ENCODE results near the gene FNIP2. TPM values are rescaled to one million over a fixed set of nuclear protein-coding genes. Genes with fewer than 3 reads are reported as not detected.
"Not testable (repeated sequence)": the region's sequence is repeated elsewhere in the genome, so short reads cannot be mapped to it uniquely, and the experiment has no call there.

The FNIP2 gene
- total RNA-seq, 1 donor from 2014 or later = 30.5 TPM

DNA sequence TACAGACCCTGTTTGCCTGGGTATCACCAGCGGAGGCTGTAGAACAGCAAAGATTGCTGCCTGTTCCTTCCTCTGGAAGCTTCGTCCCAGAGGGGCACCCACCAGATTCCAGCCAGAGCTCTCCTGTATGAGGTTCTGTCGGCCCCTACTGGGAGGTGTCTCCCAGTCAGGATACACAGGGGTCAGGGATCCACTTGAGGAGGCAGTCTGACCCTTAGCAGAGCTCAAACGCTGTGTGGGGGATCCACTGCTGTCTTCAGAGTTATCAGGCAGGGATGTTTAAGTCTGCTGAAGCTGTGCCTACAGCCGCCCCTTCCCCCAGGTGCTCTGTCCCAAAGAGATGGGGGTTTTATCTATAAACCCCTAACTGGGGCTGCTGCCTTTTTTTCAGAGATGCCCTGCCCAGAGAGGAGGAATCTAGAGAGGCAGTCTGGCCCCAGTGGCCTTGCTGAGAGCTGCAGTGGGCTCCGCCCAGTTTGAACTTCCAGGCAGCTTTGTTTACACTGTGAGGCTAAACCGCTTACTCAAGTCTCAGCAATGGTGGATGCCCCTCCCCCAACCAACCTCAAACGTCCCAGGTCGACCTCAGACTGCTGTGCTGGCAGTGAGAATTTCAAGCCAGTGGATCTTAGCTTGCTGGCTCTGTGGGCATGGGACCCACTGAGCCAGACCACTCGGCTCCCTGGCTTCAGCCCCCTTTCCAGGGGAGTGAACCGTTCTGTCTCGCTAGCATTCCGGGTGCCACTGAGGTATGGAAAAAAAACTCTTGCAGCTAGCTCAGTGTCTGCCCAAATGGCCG, 133.7 kb downstream of the FNIP2 start:
- Mint-ChIP-seq H3K36me3 (ENCODE audit: low read depth) (peaks cover 36% of the 10 kb centered on the region), H3K9me3 (peaks cover 14% of the 10 kb centered on the region), H3K4me1 (peaks cover 27% of the 10 kb centered on the region), H3K27ac (ENCODE audit: unreplicated experiment) (peak overlapping the region; percentile 54)
- TF ChIP-seq, protein P1, sequence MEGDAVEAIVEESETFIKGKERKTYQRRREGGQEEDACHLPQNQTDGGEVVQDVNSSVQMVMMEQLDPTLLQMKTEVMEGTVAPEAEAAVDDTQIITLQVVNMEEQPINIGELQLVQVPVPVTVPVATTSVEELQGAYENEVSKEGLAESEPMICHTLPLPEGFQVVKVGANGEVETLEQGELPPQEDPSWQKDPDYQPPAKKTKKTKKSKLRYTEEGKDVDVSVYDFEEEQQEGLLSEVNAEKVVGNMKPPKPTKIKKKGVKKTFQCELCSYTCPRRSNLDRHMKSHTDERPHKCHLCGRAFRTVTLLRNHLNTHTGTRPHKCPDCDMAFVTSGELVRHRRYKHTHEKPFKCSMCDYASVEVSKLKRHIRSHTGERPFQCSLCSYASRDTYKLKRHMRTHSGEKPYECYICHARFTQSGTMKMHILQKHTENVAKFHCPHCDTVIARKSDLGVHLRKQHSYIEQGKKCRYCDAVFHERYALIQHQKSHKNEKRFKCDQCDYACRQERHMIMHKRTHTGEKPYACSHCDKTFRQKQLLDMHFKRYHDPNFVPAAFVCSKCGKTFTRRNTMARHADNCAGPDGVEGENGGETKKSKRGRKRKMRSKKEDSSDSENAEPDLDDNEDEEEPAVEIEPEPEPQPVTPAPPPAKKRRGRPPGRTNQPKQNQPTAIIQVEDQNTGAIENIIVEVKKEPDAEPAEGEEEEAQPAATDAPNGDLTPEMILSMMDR (conservative IDR thresholded peaks at IDR 0.05) = peak; percentile 38
- DNase-seq (ENCODE audit: low read depth, low spot score) = peak; percentile 11
- H3K4me3 Mint-ChIP-seq; H3K27me3 Mint-ChIP-seq (ENCODE audit: low read depth): not testable (repeated sequence)

DNA sequence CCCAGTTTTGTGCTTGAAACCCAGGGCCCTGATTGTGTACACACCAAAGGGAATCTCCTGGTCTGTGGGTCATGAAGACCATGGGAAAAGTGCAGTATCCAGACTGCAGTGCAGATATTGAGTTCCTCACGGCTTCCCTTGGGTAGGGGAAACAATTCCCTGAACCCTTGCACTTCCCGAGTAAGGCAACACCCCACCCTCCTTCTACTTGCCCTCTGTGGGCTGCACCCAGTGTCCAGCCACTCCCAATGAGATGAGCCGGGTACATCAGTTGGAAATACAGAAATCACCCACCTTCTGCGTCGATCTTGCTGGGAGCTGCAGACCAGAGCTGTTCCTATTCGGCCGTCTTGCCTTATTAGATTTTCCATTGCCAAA, 134.2 kb downstream of the FNIP2 start:
- Mint-ChIP-seq H3K36me3 (ENCODE audit: low read depth) (peaks cover 35% of the 10 kb centered on the region), H3K27me3 (ENCODE audit: low read depth) (no peaks in the 10 kb centered on the region), H3K27ac (ENCODE audit: unreplicated experiment) (no peak overlapping the region), H3K4me3 (no peak overlapping the region), H3K9me3 (peaks cover 13% of the 10 kb centered on the region), H3K4me1 (peaks cover 27% of the 10 kb centered on the region)
- DNase-seq (ENCODE audit: low read depth, low spot score) = no peak
- TF ChIP-seq, protein P1 (conservative IDR thresholded peaks at IDR 0.05) = no peak

DNA sequence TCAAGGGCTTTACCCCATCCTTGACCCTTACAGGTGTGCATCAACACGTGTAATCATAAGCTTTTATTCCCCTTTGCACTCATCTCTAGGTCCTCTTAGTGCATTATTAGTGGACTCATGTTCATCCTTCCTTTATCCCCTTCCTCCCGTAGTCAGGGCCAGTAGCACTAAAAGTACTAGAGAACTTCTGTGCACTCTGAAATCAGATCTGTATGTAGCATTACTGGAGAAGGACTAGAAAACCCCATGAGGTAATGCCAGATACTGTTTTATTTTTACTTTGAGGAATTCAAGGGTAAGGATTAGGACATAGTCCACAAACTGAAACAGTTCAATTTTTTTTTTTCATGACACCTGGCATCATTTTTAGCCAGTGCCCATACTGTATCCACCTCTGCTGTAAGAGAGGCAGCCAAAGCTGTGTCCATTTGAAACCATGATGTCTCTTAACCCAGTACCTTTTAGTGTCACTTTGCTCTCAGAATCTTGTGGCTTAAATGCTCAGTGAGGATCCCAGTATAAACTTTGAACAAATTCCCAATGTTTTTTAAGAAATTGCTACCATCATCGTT, 134.7 kb downstream of the FNIP2 start:
- Mint-ChIP-seq H3K36me3 (ENCODE audit: low read depth) (peaks cover 30% of the 10 kb centered on the region), H3K4me1 (peaks cover 27% of the 10 kb centered on the region), H3K9me3 (peaks cover 8% of the 10 kb centered on the region), H3K27me3 (ENCODE audit: low read depth) (no peaks in the 10 kb centered on the region), H3K4me3 (no peak overlapping the region), H3K27ac (ENCODE audit: unreplicated experiment) (no peak overlapping the region)
- no peak for DNase-seq (ENCODE audit: low read depth, low spot score)
- TF ChIP-seq, protein P1 (conservative IDR thresholded peaks at IDR 0.05) = no peak

DNA sequence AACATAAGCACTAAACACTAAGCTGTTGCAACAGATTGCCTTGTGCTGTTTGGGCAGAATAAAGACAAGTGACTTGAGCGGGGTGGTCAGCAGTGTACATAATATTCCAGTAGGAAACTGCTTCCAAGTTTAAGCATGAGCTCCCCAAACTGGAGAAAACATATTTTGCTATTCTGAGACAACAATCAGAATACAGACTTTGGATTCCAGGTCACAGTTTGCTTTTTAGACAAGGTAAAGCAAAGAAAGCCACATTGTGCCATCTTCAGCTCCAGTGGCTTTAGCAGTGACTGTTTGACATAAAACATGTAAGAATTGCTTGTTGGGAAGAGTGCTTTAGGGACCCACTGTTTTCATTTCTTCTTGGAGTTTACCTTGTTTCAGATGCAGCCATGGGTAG, 136.0 kb downstream of the FNIP2 start:
- peaks cover 27% of the 10 kb centered on the region for H3K4me1 Mint-ChIP-seq
- no peaks in the 10 kb centered on the region for H3K27me3 Mint-ChIP-seq (ENCODE audit: low read depth)
- TF ChIP-seq, protein P1 (conservative IDR thresholded peaks at IDR 0.05) = no peak
- no peak overlapping the region for H3K27ac Mint-ChIP-seq (ENCODE audit: unreplicated experiment)
- no peak overlapping the region for H3K4me3 Mint-ChIP-seq
- DNase-seq (ENCODE audit: low read depth, low spot score) = no peak
- peaks cover 21% of the 10 kb centered on the region for H3K36me3 Mint-ChIP-seq (ENCODE audit: low read depth)
- H3K9me3 Mint-ChIP-seq = peaks cover 6% of the 10 kb centered on the region

DNA sequence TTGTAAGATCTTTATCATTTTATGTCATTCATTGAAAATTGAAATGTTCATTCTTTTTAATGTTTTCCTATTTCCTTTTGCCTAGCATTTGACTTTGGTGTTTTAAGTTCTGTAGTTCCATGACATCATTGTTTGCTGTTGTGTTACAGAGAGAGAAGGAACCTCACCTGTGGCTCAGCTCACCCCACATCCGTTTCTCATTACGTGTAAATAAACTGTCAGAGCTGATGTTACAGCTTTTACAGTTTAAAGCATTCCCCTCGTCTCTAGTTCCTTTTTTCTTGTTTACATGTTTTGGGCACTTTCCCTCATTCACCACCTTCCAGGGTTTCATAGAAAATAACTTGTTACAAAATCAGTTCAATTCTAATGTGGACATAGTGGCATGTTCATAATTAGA, 137.2 kb downstream of the FNIP2 start:
- Mint-ChIP-seq H3K4me3 (no peak overlapping the region), H3K9me3 (peaks cover 6% of the 10 kb centered on the region), H3K27ac (ENCODE audit: unreplicated experiment) (no peak overlapping the region), H3K36me3 (ENCODE audit: low read depth) (peaks cover 12% of the 10 kb centered on the region), H3K4me1 (peaks cover 27% of the 10 kb centered on the region), H3K27me3 (ENCODE audit: low read depth) (no peaks in the 10 kb centered on the region)
- no peak for DNase-seq (ENCODE audit: low read depth, low spot score)
- TF ChIP-seq, protein P1 (conservative IDR thresholded peaks at IDR 0.05) = no peak
